IMR-90 (cell line): Measurements from ENCODE around the gene CDR2. TPM values are rescaled to one million over a fixed set of nuclear protein-coding genes. Genes with fewer than 3 reads are reported as not detected.
A peak's percentile ranks its signal among the peaks of the same experiment; 100 is the strongest.

Experiments
- ATAC-seq: fragments of 200-7000 bp; cut with Tn5 transposase; 2 replicates; pipeline ENCODE4 v1.9.1; 2020; ENCODE audit warnings: low read depth, mild to moderate bottlenecking, moderate library complexity
- BruUV-seq: library from RNA; stranded (reverse); fragments of 400-500 nt; replicated peaks from 2 replicates; lab custom pipeline; 2021; lab: Mats Ljungman, UMichigan
- CTCF ChIA-PET: fragments of 300-600 bp; formaldehyde crosslinking; extraction: SDS; loops from one replicate; lab custom pipeline; 2021; ENCODE audit warnings: antibody characterized with exemption; lab: Yijun Ruan, JAX
- POLR2A ChIA-PET: fragments of 300-600 bp; sonication (Branson Sonifier 250); formaldehyde crosslinking; loops from one replicate; lab custom pipeline; 2022; ENCODE audit warnings: antibody characterized with exemption; ENCODE audit not compliant: unreplicated experiment; lab: Charles Lee
- DNase-seq: peaks from one replicate; pipeline ENCODE4 v3.0.0; 2013
- H2AFZ ChIP-seq: replicated peaks from 2 replicates; pipeline ENCODE3; 2013; ENCODE audit warnings: low read length, mild to moderate bottlenecking; ENCODE audit not compliant: poor library complexity
- H2AK5ac ChIP-seq: 2 replicates; pipeline ENCODE4 v1.6.1; 2013; ENCODE audit warnings: low read depth, low read length, inconsistent platforms
- H2AK9ac ChIP-seq: replicated peaks from 2 replicates; pipeline ENCODE3; 2013; ENCODE audit warnings: mild to moderate bottlenecking, low read depth, low read length, moderate library complexity; ENCODE audit not compliant: poor library complexity
- H2BK120ac ChIP-seq: 2 replicates; pipeline ENCODE4 v1.6.1; 2013; ENCODE audit warnings: low read depth, low read length, inconsistent platforms
- H2BK15ac ChIP-seq: 3 replicates; pipeline ENCODE4 v1.6.1; 2013; ENCODE audit warnings: low read depth, low read length, inconsistent platforms
- H2BK20ac ChIP-seq: 2 replicates; pipeline ENCODE4 v1.6.1; 2013; ENCODE audit warnings: low read depth, mild to moderate bottlenecking, inconsistent platforms, low read length, moderate library complexity
- H2BK5ac ChIP-seq: 2 replicates; pipeline ENCODE4 v1.6.1; 2013; ENCODE audit warnings: mild to moderate bottlenecking, low read depth, low read length, inconsistent platforms; ENCODE audit not compliant: poor library complexity, severe bottlenecking
- H3K14ac ChIP-seq: replicated peaks from 2 replicates; pipeline ENCODE4 v1.6.1; 2013; ENCODE audit warnings: low read depth, low read length, inconsistent platforms
- H3K18ac ChIP-seq: 2 replicates; pipeline ENCODE4 v1.6.1; 2013; ENCODE audit warnings: low read depth, low read length, control low read depth
- H3K23ac ChIP-seq: 2 replicates; pipeline ENCODE4 v1.6.1; 2013; ENCODE audit warnings: low read depth, low read length, inconsistent platforms
- H3K27ac ChIP-seq: 2 replicates; pipeline ENCODE4 v1.5.1; 2013; ENCODE audit warnings: mild to moderate bottlenecking, control low read depth, low read length; ENCODE audit not compliant: insufficient read depth
- H3K27me3 ChIP-seq: 2 replicates; pipeline ENCODE4 v1.6.1; 2013; ENCODE audit warnings: low read length; ENCODE audit not compliant: control insufficient read depth, insufficient read depth
- H3K36me3 ChIP-seq: 2 replicates; pipeline ENCODE4 v1.6.1; 2013; ENCODE audit warnings: low read length, mixed read lengths; ENCODE audit not compliant: control insufficient read depth, insufficient read depth
- H3K4ac ChIP-seq: 2 replicates; pipeline ENCODE4 v1.6.1; 2013; ENCODE audit warnings: low read depth, low read length, inconsistent platforms
- H3K4me1 ChIP-seq: 2 replicates; pipeline ENCODE4 v1.6.1; 2013; ENCODE audit warnings: low read length, mixed read lengths; ENCODE audit not compliant: control insufficient read depth, insufficient read depth
- H3K4me2 ChIP-seq: 2 replicates; pipeline ENCODE4 v1.6.1; 2013; ENCODE audit warnings: low read depth, mild to moderate bottlenecking, control low read depth, low read length, moderate library complexity
- H3K4me3 ChIP-seq: 2 replicates; pipeline ENCODE4 v1.5.1; 2013; ENCODE audit warnings: low read depth, mild to moderate bottlenecking, control low read depth, low read length, moderate library complexity; ENCODE audit not compliant: insufficient read depth
- H3K56ac ChIP-seq: 2 replicates; pipeline ENCODE4 v1.6.1; 2013; ENCODE audit warnings: low read length, inconsistent platforms; ENCODE audit not compliant: insufficient read depth; ENCODE audit errors: extremely low read depth
- H3K79me1 ChIP-seq, 2 experiments: 2 replicates each; pipeline ENCODE4 v1.6.1; 2013; ENCODE audit warnings: low read length in 2 of 2, inconsistent platforms in 1 of 2, low read depth in 1 of 2
- H3K9ac ChIP-seq: 2 replicates; pipeline ENCODE4 v1.6.1; 2013; ENCODE audit warnings: low read depth, low read length, control low read depth
- H3K9me1 ChIP-seq: 2 replicates; pipeline ENCODE4 v1.6.1; 2013; ENCODE audit warnings: low read length, inconsistent platforms; ENCODE audit not compliant: insufficient read depth
- H3K9me3 ChIP-seq: 2 replicates; pipeline ENCODE4 v1.6.1; 2013; ENCODE audit warnings: low read length; ENCODE audit not compliant: control insufficient read depth, insufficient read depth
- H4K20me1 ChIP-seq: 2 replicates; pipeline ENCODE4 v1.6.1; 2013; ENCODE audit warnings: low read length, inconsistent platforms; ENCODE audit not compliant: insufficient read depth
- H4K5ac ChIP-seq: 2 replicates; pipeline ENCODE4 v1.6.1; 2013; ENCODE audit warnings: mild to moderate bottlenecking, low read depth, low read length, control low read depth
- H4K8ac ChIP-seq, 2 experiments: 2 replicates each; pipeline ENCODE4 v1.6.1; 2013; ENCODE audit warnings: low read depth in 2 of 2, low read length in 2 of 2, control low read depth in 1 of 2, inconsistent platforms in 1 of 2
- H4K91ac ChIP-seq: 2 replicates; pipeline ENCODE4 v1.6.1; 2013; ENCODE audit warnings: low read depth, low read length, inconsistent platforms; ENCODE audit not compliant: insufficient read depth
- BHLHE40 ChIP-seq: fragments of 150-350 bp; IDR thresholded peaks from 2 replicates; pipeline ENCODE4 v1.6.1; 2016; ENCODE audit warnings: mild to moderate bottlenecking, low read depth, low read length
- CEBPB ChIP-seq: IDR thresholded peaks from 2 replicates; pipeline ENCODE4 v1.6.1; 2012; ENCODE audit warnings: low read depth, low read length, improper control_type of control experiment
- CHD1 ChIP-seq: IDR thresholded peaks from 2 replicates; pipeline ENCODE4 v1.6.1; 2012; ENCODE audit warnings: low read depth, low read length, improper control_type of control experiment
- FOS ChIP-seq: fragments of 150-350 bp; IDR thresholded peaks from 2 replicates; pipeline ENCODE4 v1.6.1; 2016; ENCODE audit warnings: low read depth, low read length
- MAFK ChIP-seq: IDR thresholded peaks from 2 replicates; pipeline ENCODE4 v1.6.1; 2012; ENCODE audit warnings: low read depth, low read length, improper control_type of control experiment
- MAZ ChIP-seq: IDR thresholded peaks from 2 replicates; pipeline ENCODE4 v1.6.1; 2012; ENCODE audit warnings: low read depth, mild to moderate bottlenecking, low read length, improper control_type of control experiment, moderate library complexity, borderline replicate concordance
- MXI1 ChIP-seq: IDR thresholded peaks from 2 replicates; pipeline ENCODE4 v1.6.1; 2012; ENCODE audit warnings: low read depth, mild to moderate bottlenecking, low read length, moderate library complexity, borderline replicate concordance
- NFE2L2 ChIP-seq: fragments of 150-350 bp; IDR thresholded peaks from 2 replicates; pipeline ENCODE4 v1.6.1; 2016; ENCODE audit warnings: low read depth, mild to moderate bottlenecking, low read length
- POLR2A ChIP-seq: IDR thresholded peaks from 2 replicates; pipeline ENCODE4 v1.6.1; 2012; ENCODE audit warnings: mild to moderate bottlenecking, low read depth, low read length
- RAD21 ChIP-seq: IDR thresholded peaks from 2 replicates; pipeline ENCODE4 v1.6.1; 2012; ENCODE audit warnings: low read length, improper control_type of control experiment
- RCOR1 ChIP-seq: IDR thresholded peaks from 2 replicates; pipeline ENCODE4 v1.6.1; 2012; ENCODE audit warnings: mild to moderate bottlenecking, low read length, improper control_type of control experiment; ENCODE audit not compliant: insufficient replicate concordance
- RFX5 ChIP-seq: IDR thresholded peaks from 2 replicates; pipeline ENCODE4 v1.8.0; 2012; ENCODE audit warnings: low read depth, mild to moderate bottlenecking, low read length, moderate library complexity
- SMC3 ChIP-seq: fragments of 150-350 bp; IDR thresholded peaks from 2 replicates; pipeline ENCODE4 v1.6.1; 2016; ENCODE audit warnings: low read depth, mild to moderate bottlenecking, antibody characterized with exemption, low read length, moderate library complexity
- WGBS, 2 experiments: methylation state at CpG; one replicate each; pipeline versions ENCODE4 v1.1.5 to v1.1.7; 2013; ENCODE audit warnings: missing lambda C conversion rate in 2 of 2; ENCODE audit not compliant: insufficient read length in 1 of 2; ENCODE audit errors: extremely low coverage in 2 of 2; 5-methylcytosine and 5-hydroxymethylcytosine counted together
- dilution Hi-C: fragments of 300-500 bp; cut with HindIII; formaldehyde crosslinking; loops from one replicate; pipeline ENCODE4 v1.14.3; 2018; ENCODE audit warnings: low sequenced_read_pairs; ENCODE audit not compliant: unreplicated experiment
- in situ Hi-C: fragments of 300-500 bp; cut with MboI; formaldehyde crosslinking; loops from 3 replicates; pipeline ENCODE4 v1.14.3; 2019; ENCODE audit warnings: low sequenced_read_pairs, inconsistent platforms, mixed read lengths
- intact Hi-C: fragments of 100-400 bp; cut with micrococcal nuclease; formaldehyde crosslinking; loops from 2 replicates; pipeline ENCODE4 v1.10.0; 2022
- polyA plus RNA-seq, 3 experiments: library from polyadenylated mRNA; depleted of rRNA; stranded (reverse); fragments of >200 nt; gene quantifications; 2 replicates each; pipeline ENCODE4 v1.2.3, GENCODE V29; 2012; ENCODE audit warnings: low replicate concordance in 1 of 3
- total RNA-seq: library from RNA; depleted of rRNA; stranded (reverse); fragments of >200 nt; gene quantifications from 2 replicates; pipeline ENCODE4 v1.2.3, GENCODE V29; 2012
- TF ChIP-seq, protein P1 (sequence below): fragments of 150-350 bp; IDR thresholded peaks from 2 replicates; pipeline ENCODE4 v1.6.1; 2016; ENCODE audit warnings: low read depth, mild to moderate bottlenecking, low read length, moderate library complexity, borderline replicate concordance
- TF ChIP-seq, protein P2 (sequence below): conservative IDR thresholded peaks from 2 replicates; pipeline ENCODE4 v1.5.1; 2012; ENCODE audit warnings: mild to moderate bottlenecking, low read depth, low read length, improper control_type of control experiment
- TF ChIP-seq, protein P3 (sequence below): fragments of 150-350 bp; IDR thresholded peaks from 2 replicates; pipeline ENCODE4 v1.6.1; 2017; ENCODE audit warnings: mild to moderate bottlenecking, antibody characterized with exemption, low read length, low read depth

CDR2 gene
- total and polyA plus RNA-seq, 2 of the 4 experiments (the other 2 are of a cell fraction): 37.7 to 48.4 TPM

- ATAC-seq: no peak
- Histone ChIP-seq H3K23ac (no peak overlapping the region), H3K27ac (no peak overlapping the region), H2BK5ac (no peak overlapping the region), H2BK120ac (peak overlapping the region; percentile 37; the same call in 1 of the 2 replicates), H2BK15ac (peak overlapping the region; percentile 23; the same call in 1 of the 3 replicates), H4K20me1 (no peaks in the 10 kb centered on the region), H3K14ac (0 out of 2 replicates have a peak overlapping the region, but pooled peaks have one; percentile 19), H3K4me1 (peaks cover 15% of the 10 kb centered on the region), H2AK9ac (no peak overlapping the region), H3K18ac (peak overlapping the region; percentile 90), H3K56ac (no peak overlapping the region), H2BK20ac (no peak overlapping the region), H3K4ac (no peak overlapping the region), H3K27me3 (no peaks in the 10 kb centered on the region), H2AFZ (no peak overlapping the region), H3K9me3 (no peaks in the 10 kb centered on the region), H3K36me3 (no peaks in the 10 kb centered on the region), H3K4me2 (0 out of 2 replicates have a peak overlapping the region, but pooled peaks have one; percentile 25), H3K79me1 (peaks cover 0 to 3% of the 10 kb centered on the region in 2 experiments; a peak in 1 of 4 replicates), H3K9ac (no peak overlapping the region), H2AK5ac (peak overlapping the region; percentile 24; the same call in 1 of the 2 replicates), H3K4me3 (no peak overlapping the region), H4K8ac (no peak overlapping the region), H4K91ac (peak overlapping the region; percentile 15; the same call in 1 of the 2 replicates), H4K5ac (no peak overlapping the region; the same call in 1 of the 2 replicates), H3K9me1 (peaks cover 3% of the 10 kb centered on the region)
- intact Hi-C loops: loop anchor here (2.0 kb wide), 1 partner anchor 16 kb away; no protein-coding TSS in a partner anchor
- in situ Hi-C loops: no loop called here
- CTCF ChIA-PET: no interaction called here
- TF ChIP-seq MAFK: no peak
- TF ChIP-seq SMC3: no peak
- TF ChIP-seq, protein P1, sequence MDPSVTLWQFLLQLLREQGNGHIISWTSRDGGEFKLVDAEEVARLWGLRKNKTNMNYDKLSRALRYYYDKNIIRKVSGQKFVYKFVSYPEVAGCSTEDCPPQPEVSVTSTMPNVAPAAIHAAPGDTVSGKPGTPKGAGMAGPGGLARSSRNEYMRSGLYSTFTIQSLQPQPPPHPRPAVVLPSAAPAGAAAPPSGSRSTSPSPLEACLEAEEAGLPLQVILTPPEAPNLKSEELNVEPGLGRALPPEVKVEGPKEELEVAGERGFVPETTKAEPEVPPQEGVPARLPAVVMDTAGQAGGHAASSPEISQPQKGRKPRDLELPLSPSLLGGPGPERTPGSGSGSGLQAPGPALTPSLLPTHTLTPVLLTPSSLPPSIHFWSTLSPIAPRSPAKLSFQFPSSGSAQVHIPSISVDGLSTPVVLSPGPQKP: no peak
- no peak for TF ChIP-seq RFX5
- no peak for TF ChIP-seq POLR2A
- TF ChIP-seq BHLHE40: no peak
- no peak for TF ChIP-seq MAZ
- no peak for TF ChIP-seq NFE2L2
- TF ChIP-seq, protein P2, sequence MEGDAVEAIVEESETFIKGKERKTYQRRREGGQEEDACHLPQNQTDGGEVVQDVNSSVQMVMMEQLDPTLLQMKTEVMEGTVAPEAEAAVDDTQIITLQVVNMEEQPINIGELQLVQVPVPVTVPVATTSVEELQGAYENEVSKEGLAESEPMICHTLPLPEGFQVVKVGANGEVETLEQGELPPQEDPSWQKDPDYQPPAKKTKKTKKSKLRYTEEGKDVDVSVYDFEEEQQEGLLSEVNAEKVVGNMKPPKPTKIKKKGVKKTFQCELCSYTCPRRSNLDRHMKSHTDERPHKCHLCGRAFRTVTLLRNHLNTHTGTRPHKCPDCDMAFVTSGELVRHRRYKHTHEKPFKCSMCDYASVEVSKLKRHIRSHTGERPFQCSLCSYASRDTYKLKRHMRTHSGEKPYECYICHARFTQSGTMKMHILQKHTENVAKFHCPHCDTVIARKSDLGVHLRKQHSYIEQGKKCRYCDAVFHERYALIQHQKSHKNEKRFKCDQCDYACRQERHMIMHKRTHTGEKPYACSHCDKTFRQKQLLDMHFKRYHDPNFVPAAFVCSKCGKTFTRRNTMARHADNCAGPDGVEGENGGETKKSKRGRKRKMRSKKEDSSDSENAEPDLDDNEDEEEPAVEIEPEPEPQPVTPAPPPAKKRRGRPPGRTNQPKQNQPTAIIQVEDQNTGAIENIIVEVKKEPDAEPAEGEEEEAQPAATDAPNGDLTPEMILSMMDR: no peak
- no peak for TF ChIP-seq FOS
- no peak for TF ChIP-seq MXI1
- no peak for TF ChIP-seq CHD1
- TF ChIP-seq RCOR1: no peak
- TF ChIP-seq CEBPB: no peak
- TF ChIP-seq, protein P3, sequence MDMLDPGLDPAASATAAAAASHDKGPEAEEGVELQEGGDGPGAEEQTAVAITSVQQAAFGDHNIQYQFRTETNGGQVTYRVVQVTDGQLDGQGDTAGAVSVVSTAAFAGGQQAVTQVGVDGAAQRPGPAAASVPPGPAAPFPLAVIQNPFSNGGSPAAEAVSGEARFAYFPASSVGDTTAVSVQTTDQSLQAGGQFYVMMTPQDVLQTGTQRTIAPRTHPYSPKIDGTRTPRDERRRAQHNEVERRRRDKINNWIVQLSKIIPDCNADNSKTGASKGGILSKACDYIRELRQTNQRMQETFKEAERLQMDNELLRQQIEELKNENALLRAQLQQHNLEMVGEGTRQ: no peak
- no peak for TF ChIP-seq RAD21
- POLR2A ChIA-PET: no interaction called here
- no TSS peak for BruUV-seq
- no peak for DNase-seq
- WGBS, 2 experiments: 33% methylated on average over 1 of the region's 3 CpGs; no CpG with 5 or more reads in 1 of the 2 experiments
- dilution Hi-C loops: no loop called here
Observed at GRCh38 chr16:22385196-22385595, 10.8 kb upstream of the CDR2 start.
